HG02610 (cell line): Measurements from ENCODE around the gene TEX261.
"Not testable (repeated sequence)": the region's sequence is repeated elsewhere in the genome, so short reads cannot be mapped to it uniquely, and the experiment has no call there.

Experiments used
- ATAC-seq: cut with Tn5 transposase; IDR thresholded peaks from one replicate; pipeline ENCODE4 v1.9.1; 2021; ENCODE audit warnings: mild to moderate bottlenecking, moderate library complexity; ENCODE audit not compliant: unreplicated experiment

The TEX261 gene

GRCh38 chr2:71000780-71001591, 6.3 kb upstream of the TEX261 start:
- ATAC-seq, result peak; percentile 86

DNA sequence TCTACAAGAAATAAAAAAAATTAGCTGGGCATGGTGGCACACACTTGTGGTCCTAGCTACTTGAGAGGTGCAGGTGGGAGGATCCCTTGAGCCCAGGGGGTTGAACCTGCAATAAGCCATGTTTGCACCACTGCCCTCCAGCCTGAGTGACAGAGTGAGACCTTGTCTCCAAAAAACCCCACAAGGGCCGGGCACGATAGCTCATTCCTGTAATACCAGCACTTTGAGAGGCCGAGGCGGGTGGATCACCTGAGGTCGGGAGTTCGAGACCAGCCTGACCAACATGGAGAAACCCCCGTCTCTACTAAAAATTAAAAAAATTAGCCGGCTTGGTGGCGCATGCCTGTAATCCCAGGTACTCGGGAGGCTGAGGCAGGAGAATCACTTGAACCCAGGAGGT, 5.3 kb upstream of the TEX261 start:
- not testable (repeated sequence) for ATAC-seq

DNA sequence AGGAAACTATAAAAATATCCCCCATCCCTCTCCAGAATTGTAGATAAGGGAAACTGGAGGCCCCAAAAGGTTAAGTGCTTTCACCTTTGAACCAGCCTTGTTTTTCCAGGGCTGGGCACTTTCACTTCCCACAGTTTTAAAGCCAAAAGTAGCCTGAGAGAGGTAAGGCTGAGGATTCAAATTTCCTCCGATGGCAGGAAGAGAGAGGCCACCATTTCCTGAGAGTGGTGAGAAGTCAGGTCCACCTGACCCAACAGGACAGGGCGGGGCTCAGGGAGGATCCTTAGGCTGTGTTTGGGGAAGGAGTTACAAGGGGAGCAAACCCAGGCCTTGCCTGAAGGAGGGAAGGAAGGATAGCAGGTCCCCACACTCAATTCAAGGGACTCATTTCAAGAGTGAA, 4.7 kb upstream of the TEX261 start:
- no peak for ATAC-seq

DNA sequence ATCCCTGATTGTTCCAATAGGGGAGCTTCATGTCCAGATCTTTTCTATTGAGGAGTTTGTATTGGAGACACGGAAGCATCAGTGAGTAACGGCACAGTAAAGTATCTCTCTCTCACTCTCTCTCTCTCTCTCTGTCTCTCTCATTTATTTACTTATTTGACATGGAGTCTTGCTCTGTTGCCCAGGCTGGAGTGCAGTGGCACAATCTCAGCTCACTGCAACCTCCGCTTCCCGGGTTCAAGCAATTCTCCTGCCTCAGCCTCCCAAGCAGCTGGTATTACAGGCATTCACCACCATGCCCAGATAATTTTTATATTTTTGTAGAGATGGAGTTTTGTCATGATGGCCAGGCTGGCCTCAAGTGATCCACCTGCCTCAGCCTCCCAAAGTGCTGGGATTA, 4.2 kb upstream of the TEX261 start:
- ATAC-seq, result not testable (repeated sequence)

GRCh38 chr2:70995426-70995729, 705 bp upstream of the TEX261 start:
- ATAC-seq, result peak; percentile 41

- peak; percentile 30 for ATAC-seq
Measured at GRCh38 chr2:70994009-70994698, 519 bp downstream of the TEX261 start.

DNA sequence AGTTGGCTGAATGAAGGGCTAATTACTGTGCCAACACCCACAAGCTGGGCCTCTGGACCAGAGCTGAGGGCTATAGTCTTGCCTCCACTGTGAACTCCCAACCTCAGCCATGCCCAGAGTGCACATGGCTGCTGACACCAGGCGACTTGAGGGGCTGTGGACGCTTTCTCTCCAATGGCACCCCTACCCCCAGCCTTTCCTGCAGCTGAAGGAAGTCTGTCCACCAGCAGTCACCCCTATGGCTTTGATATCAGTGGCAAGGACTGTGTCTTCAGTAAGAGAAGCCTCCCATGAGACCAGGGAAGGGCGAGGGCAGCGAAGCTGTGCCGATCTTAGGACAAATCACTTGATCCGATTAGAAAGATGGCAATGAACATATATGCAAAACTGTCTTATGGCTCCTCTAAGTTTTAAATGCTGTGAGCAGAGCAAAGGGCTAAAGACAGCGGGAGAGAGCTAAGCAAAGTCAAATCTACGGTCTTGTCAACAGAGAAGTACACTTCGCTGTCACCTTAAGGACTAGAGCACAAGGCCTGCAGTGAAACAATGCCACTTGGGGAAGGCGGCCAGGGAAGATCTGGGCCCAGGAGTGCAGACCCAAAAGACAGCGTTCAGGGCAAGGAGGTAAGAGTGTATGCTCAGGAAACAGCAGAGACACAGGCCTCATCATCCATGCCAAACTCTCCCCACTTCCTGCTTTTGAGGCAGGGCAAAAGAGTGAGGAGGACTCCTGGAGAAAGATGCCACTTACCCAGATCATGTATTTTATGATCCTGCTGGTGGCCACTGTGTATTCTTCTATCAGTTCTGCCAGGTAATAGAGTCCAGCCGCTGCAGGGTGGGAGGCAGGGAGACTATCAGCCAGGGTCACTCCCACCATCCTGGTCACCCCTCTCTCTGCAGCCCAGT, 1.5 kb downstream of the TEX261 start:
- ATAC-seq, result no peak

DNA sequence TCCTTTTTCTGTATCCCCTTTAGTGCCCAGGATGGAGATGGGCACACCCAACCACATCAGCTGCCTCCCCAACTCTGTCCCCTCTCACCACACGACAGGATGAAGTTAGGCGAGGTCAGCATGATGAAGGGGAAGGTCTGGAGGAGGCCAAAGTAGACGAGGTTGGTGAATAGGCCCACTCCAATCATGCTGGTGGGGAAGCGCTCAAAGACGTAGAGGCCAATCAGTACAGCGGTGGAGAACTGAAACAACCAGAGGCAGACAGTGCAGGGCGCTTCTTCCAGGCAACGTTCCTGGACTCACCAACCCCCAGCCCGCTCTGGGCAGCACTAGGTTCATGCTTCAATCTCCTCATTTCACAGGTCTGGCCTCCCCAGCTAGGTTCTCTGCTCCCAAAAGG, 2.9 kb downstream of the TEX261 start:
- no peak for ATAC-seq

- no peak for ATAC-seq
Measured at GRCh38 chr2:70991142-70991541, 3.5 kb downstream of the TEX261 start.

DNA sequence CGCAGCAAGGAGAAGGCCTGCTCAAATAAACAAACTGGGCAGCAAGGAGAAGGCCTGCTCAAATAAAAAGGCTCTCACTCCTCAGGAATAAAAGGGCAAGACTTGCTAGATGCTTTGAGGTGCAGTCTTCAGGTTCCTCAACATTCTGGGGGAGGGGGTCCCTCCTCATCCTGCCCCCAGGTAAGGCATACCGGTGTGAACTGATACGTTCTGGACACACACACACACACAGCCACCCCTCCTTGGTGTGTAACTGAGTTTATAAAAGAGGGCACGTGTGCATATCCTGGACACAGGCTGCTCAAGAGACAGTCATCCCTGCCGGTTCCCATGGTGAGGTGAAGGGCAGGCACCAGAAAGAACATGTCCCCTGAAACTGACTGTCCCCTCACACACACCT, 4.5 kb downstream of the TEX261 start:
- no peak for ATAC-seq

GRCh38 chr2:70988726-70989648, 5.7 kb downstream of the TEX261 start:
- no peak for ATAC-seq

- ATAC-seq, result no peak
Measured at GRCh38 chr2:70988151-70988550, 6.5 kb downstream of the TEX261 start.

- ATAC-seq, result no peak
Measured at GRCh38 chr2:70987386-70987785, 7.3 kb downstream of the TEX261 start.

GRCh38 chr2:70986499-70987189, 8.0 kb downstream of the TEX261 start:
- no peak for ATAC-seq

- ATAC-seq, result no peak
Measured at GRCh38 chr2:70985956-70986355, 8.7 kb downstream of the TEX261 start.

GRCh38 chr2:70985283-70985688, 9.4 kb downstream of the TEX261 start:
- ATAC-seq, result no peak

- peak; percentile 89 for ATAC-seq
Measured at GRCh38 chr2:70984576-70985282, 9.9 kb downstream of the TEX261 start.

- ATAC-seq, result no peak
Measured at GRCh38 chr2:70984228-70984575, 10.5 kb downstream of the TEX261 start.

DNA sequence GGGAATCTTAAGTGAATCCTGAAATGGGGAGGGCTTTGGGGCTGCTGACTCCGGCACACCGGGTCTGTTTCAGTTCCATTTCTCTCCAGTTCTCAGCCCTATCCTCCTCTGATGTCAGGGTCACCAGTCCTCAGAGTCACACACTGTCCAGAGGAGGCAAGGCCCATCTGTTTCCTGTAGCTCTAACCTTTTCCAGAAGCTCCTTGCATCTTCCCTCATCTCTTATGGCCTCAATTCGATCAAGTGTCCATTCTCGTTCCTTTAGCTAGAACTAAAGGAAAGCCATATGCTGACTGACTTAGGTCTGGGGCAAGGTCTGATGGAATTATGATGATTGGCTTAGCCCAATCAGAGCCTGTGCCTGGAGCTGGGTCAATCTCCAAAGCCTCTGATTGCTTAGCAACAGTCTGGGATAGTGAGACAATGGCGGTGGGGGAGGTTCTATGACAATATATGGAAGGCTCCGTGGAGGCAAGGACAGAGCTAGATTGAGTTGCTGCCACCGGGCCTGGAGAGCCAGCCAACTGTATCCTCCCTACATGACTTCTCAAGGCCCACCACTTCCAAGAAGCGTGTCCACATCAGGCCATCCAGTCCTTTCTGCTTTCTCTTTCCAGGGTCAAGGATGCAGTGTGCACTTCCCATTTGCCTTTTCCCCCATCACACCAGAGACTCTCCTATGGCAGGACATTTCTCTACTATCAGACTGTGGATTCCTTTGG, 11.0 kb downstream of the TEX261 start:
- ATAC-seq, result no peak
